Tibial artery (tissue), 4 donors: ENCODE results near the gene NHSL1.

Experiments used
- DNase-seq, 2 donors: peaks; one replicate each; pipeline ENCODE4 v3.0.0-alpha.2; 2019
- H3K27ac ChIP-seq, 2 donors: fragments of 200-600 bp; sonication (generic) in 1 of 2; 1 replicate in 1 of 2; 2 replicates in 1 of 2; pipeline ENCODE4 v1.5.1; 2018 to 2019; ENCODE audit warnings: mild to moderate bottlenecking in 1 of 2
- H3K27me3 ChIP-seq, 2 donors: fragments of 200-600 bp; sonication (generic) in 1 of 2; one replicate each; pipeline versions ENCODE4 v1.5.1 to v1.6.0; 2016 to 2019
- H3K36me3 ChIP-seq, 3 donors: fragments of 200-600 bp; sonication (generic) in 2 of 3; one replicate each; pipeline ENCODE4 v1.5.1; 2016 to 2019; ENCODE audit warnings: mild to moderate bottlenecking in 2 of 3
- H3K4me1 ChIP-seq, 4 donors: fragments of 200-600 bp; sonication (generic) in 2 of 4; 1 replicate in 3 of 4; 2 replicates in 1 of 4; pipeline ENCODE4 v1.5.1; 2016 to 2019
- H3K4me3 ChIP-seq, 2 donors: fragments of 200-600 bp; sonication (generic) in 1 of 2; 1 replicate in 1 of 2; 2 replicates in 1 of 2; pipeline ENCODE4 v1.5.1; 2018 to 2019; ENCODE audit warnings: mild to moderate bottlenecking in 2 of 2
- H3K9me3 ChIP-seq, 3 donors: fragments of 200-600 bp; sonication (generic) in 1 of 3; one replicate each; pipeline ENCODE4 v1.5.1; 2016 to 2019
- intact Hi-C: fragments of 100-400 bp; cut with DNase I; formaldehyde crosslinking; loops from one replicate; pipeline ENCODE4 v1.15.0; 2023; ENCODE audit warnings: low total_unique reads
- TF ChIP-seq, protein P1 (sequence below), 2 experiments: fragments of 200-600 bp in 1 of 2; fragments of 450-650 bp in 1 of 2; IDR thresholded peaks; one replicate each; pipeline ENCODE4 v1.5.1; 2017 to 2019; ENCODE audit warnings: antibody characterized with exemption in 2 of 2, mild to moderate bottlenecking in 1 of 2, moderate library complexity in 1 of 2

Gene NHSL1

DNA sequence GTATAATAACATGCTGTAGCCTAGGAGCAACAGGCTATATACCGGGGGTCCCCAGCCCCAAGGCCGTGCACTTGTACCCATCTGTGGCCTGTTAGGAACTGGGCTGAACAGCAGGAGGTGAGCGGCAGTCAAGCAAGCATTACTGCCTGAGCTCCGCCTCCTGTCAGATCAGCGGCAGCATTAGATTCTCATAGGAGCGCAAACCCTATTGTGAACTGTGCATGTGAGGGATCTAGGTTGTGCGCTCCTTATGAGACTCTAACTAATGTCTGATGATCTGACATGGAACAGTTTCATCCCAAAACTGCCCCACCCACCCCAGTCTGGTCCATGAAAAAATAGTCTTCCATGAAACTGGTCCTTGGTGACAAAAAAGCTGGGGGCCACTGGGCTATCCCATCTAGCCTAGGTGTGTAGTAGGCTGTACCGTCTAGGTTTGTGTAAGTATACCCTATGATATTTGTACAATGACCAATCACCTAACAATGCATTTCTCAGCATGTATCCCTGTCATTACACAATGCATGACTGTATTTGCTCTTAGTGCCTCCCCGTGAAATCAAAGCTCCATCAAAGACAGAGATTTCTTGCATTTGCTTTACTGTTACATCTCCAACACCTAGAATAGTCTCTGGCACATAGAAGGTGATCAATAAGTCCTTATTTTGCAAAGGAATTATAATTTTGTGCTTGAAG lies 30.8 kb downstream of the NHSL1 start:
- intact Hi-C loops, result no loop called here
- TF ChIP-seq, protein P1, sequence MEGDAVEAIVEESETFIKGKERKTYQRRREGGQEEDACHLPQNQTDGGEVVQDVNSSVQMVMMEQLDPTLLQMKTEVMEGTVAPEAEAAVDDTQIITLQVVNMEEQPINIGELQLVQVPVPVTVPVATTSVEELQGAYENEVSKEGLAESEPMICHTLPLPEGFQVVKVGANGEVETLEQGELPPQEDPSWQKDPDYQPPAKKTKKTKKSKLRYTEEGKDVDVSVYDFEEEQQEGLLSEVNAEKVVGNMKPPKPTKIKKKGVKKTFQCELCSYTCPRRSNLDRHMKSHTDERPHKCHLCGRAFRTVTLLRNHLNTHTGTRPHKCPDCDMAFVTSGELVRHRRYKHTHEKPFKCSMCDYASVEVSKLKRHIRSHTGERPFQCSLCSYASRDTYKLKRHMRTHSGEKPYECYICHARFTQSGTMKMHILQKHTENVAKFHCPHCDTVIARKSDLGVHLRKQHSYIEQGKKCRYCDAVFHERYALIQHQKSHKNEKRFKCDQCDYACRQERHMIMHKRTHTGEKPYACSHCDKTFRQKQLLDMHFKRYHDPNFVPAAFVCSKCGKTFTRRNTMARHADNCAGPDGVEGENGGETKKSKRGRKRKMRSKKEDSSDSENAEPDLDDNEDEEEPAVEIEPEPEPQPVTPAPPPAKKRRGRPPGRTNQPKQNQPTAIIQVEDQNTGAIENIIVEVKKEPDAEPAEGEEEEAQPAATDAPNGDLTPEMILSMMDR (IDR thresholded peaks at IDR 0.05), result no peak
- Histone ChIP-seq H3K27ac (no peak overlapping the region), H3K4me3 (no peak overlapping the region), H3K27me3 (no peaks in the 10 kb centered on the region), H3K9me3 (no peaks in the 10 kb centered on the region), H3K4me1 (no peaks in the 10 kb centered on the region), H3K36me3 (peaks cover 0 to 18% (median 0%) of the 10 kb centered on the region in 3 donors)
- DNase-seq, result no peak

DNA sequence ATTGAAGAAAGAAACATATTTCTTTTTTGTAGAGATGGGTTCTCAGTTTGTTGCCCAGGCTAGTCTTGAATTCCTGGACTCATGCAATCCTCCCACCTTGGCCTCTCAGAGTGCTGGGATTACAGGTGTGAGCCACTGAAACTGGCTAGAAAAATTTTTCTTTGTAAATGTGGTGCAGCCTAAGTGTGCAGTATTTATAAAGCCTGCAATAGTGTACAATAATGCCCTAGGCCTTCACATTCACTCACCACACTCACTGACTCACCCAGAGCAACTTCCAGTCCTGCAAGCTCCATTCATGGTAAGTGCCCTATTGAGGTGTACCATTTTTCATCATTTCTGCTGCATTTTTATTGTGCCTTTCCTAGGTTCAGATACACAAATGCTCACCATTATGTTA lies 31.4 kb downstream of the NHSL1 start:
- H3K27ac ChIP-seq, result no peak overlapping the region
- H3K4me3 ChIP-seq, result no peak overlapping the region
- TF ChIP-seq, protein P1 (IDR thresholded peaks at IDR 0.05), result no peak
- H3K4me1 ChIP-seq, result no peaks in the 10 kb centered on the region
- intact Hi-C loops, result no loop called here
- H3K27me3 ChIP-seq, result no peaks in the 10 kb centered on the region
- no peaks in the 10 kb centered on the region for H3K9me3 ChIP-seq
- DNase-seq, result no peak
- H3K36me3 ChIP-seq, result peaks cover 0 to 18% (median 0%) of the 10 kb centered on the region in 3 donors

DNA sequence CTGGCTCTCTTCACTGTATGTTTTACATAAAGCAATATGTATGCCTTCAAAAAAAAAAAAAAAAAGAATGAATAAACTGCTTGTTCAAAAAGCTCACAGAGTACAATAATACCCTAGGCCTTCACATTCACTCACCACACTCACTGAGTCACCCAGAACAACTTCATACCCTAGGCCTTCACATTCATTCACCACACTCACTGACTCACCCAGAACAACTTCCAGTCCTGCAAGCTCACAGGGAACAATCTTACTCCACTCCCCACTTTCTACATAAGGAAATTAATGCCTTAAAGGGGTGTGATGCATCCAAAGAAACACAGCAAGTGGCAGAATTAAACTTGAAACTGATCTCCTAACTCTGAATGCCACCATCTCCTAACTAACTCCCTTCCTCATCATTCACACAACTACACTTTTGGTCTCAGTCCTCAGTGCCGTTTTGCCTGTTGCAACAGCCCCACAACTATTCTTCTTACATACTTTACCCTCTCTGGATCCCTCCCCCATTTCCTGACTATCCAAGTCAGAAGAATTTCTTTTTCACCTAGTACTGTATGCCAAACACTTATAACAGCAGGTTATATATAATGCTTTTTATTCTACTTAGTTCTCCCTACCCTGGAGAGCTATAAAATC lies 34.2 kb downstream of the NHSL1 start:
- intact Hi-C loops, result no loop called here
- no peak overlapping the region for H3K27ac ChIP-seq
- peaks cover 0 to 18% (median 0%) of the 10 kb centered on the region in 3 donors for H3K36me3 ChIP-seq
- H3K9me3 ChIP-seq, result no peaks in the 10 kb centered on the region
- TF ChIP-seq, protein P1 (IDR thresholded peaks at IDR 0.05), result no peak
- H3K4me1 ChIP-seq, result no peaks in the 10 kb centered on the region
- no peaks in the 10 kb centered on the region for H3K27me3 ChIP-seq
- H3K4me3 ChIP-seq, result no peak overlapping the region
- no peak for DNase-seq

GRCh38 chr6:138464085-138464484 lies 35.2 kb downstream of the NHSL1 start:
- DNase-seq, result no peak
- H3K4me1 ChIP-seq, result no peaks in the 10 kb centered on the region
- TF ChIP-seq, protein P1 (IDR thresholded peaks at IDR 0.05), result no peak
- H3K27ac ChIP-seq, result no peak overlapping the region
- H3K27me3 ChIP-seq, result no peaks in the 10 kb centered on the region
- no peak overlapping the region for H3K4me3 ChIP-seq
- H3K36me3 ChIP-seq, result peaks cover 0 to 11% (median 0%) of the 10 kb centered on the region in 3 donors
- no peaks in the 10 kb centered on the region for H3K9me3 ChIP-seq
- intact Hi-C loops, result no loop called here

- H3K4me1 ChIP-seq, result no peaks in the 10 kb centered on the region
- DNase-seq, result no peak
- no peak overlapping the region for H3K27ac ChIP-seq
- H3K36me3 ChIP-seq, result no peaks in the 10 kb centered on the region
- intact Hi-C loops, result no loop called here
- H3K27me3 ChIP-seq, result no peaks in the 10 kb centered on the region
- no peak overlapping the region for H3K4me3 ChIP-seq
- H3K9me3 ChIP-seq, result no peaks in the 10 kb centered on the region
- TF ChIP-seq, protein P1 (IDR thresholded peaks at IDR 0.05), result no peak
Measured at GRCh38 chr6:138461647-138462046, 37.6 kb downstream of the NHSL1 start.
